Spleen (tissue), 11 donors: ENCODE results near the gene PHC1. TPM values are rescaled to one million over a fixed set of nuclear protein-coding genes. Genes with fewer than 3 reads are reported as not detected.
"Not testable (repeated sequence)": the region's sequence is repeated elsewhere in the genome, so short reads cannot be mapped to it uniquely, and the experiment has no call there.

Experiments
- DNase-seq: peaks from one replicate; pipeline ENCODE4 v3.0.0-alpha.2; 2020
- H3K27ac ChIP-seq, 8 donors: fragments of 200-600 bp; sonication (generic) in 7 of 8; 1 replicate in 4 of 8; 2 replicates in 4 of 8; pipeline versions ENCODE4 v1.5.0 to v1.8.0; 2016 to 2021; ENCODE audit warnings: inconsistent platforms in 4 of 8, mild to moderate bottlenecking in 4 of 8, moderate library complexity in 1 of 8
- H3K27me3 ChIP-seq, 7 donors: fragments of 200-600 bp; sonication (generic) in 6 of 7; replicated peaks in 1 of 7; 1 replicate in 4 of 7; 2 replicates in 3 of 7; pipeline versions ENCODE4 v1.5.0 to v1.8.0; 2016 to 2021; ENCODE audit warnings: inconsistent platforms in 3 of 7, mild to moderate bottlenecking in 1 of 7
- H3K36me3 ChIP-seq, 6 donors: fragments of 200-600 bp; sonication (generic) in 5 of 6; 1 replicate in 4 of 6; 2 replicates in 2 of 6; pipeline versions ENCODE4 v1.5.0 to v1.8.0; 2016 to 2021; ENCODE audit warnings: inconsistent platforms in 2 of 6
- H3K4me1 ChIP-seq, 6 donors: fragments of 200-600 bp; sonication (generic) in 5 of 6; 1 replicate in 3 of 6; 2 replicates in 3 of 6; pipeline versions ENCODE4 v1.5.0 to v1.8.0; 2016 to 2021; ENCODE audit warnings: inconsistent platforms in 3 of 6
- H3K4me3 ChIP-seq, 8 donors: fragments of 200-600 bp; sonication (generic) in 7 of 8; 1 replicate in 4 of 8; 2 replicates in 4 of 8; pipeline versions ENCODE4 v1.5.0 to v1.8.0; 2016 to 2021; ENCODE audit warnings: inconsistent platforms in 4 of 8, mild to moderate bottlenecking in 4 of 8, moderate library complexity in 2 of 8
- H3K9me3 ChIP-seq, 8 donors: fragments of 200-600 bp; sonication (generic) in 7 of 8; 1 replicate in 4 of 8; 2 replicates in 4 of 8; pipeline versions ENCODE4 v1.5.0 to v1.8.0; 2016 to 2021; ENCODE audit warnings: inconsistent platforms in 4 of 8
- CTCF ChIP-seq, 11 experiments: fragments of 200-600 bp in 7 of 11; fragments of 450-650 bp in 4 of 11; sonication (generic) in 4 of 11; IDR thresholded peaks in 8 of 11; conservative IDR thresholded peaks in 3 of 11; 1 replicate in 7 of 11; 2 replicates in 4 of 11; pipeline versions ENCODE4 v1.4.0 to v1.8.0; 2016 to 2021; ENCODE audit warnings: antibody characterized with exemption in 11 of 11, inconsistent platforms in 4 of 11, mild to moderate bottlenecking in 1 of 11
- POLR2A ChIP-seq, 3 donors: fragments of 450-650 bp; IDR thresholded peaks; one replicate each; pipeline ENCODE4 v1.5.1; 2017; ENCODE audit warnings: antibody characterized with exemption in 3 of 3, mild to moderate bottlenecking in 1 of 3
- POLR2AphosphoS5 ChIP-seq, 3 donors: sonication (generic); formaldehyde crosslinking; IDR thresholded peaks; one replicate each; pipeline ENCODE4 v1.5.1; 2017; ENCODE audit warnings: antibody characterized with exemption in 3 of 3
- WGBS, 5 donors: extraction: QIAGEN DNeasy Blood & Tissue Kit in 3 of 5; methylation state at CpG; one replicate each; pipeline versions ENCODE4 v1.1.5 to v1.1.7; 2013 to 2018; 5-methylcytosine and 5-hydroxymethylcytosine counted together
- intact Hi-C: fragments of 100-400 bp; cut with DNase I; formaldehyde crosslinking; loops from one replicate; pipeline ENCODE4 v1.15.0; 2023; ENCODE audit warnings: low total_unique reads
- polyA plus RNA-seq, 3 donors: library from polyadenylated mRNA; stranded (reverse); fragments of 200-250 nt; gene quantifications; one replicate each; pipeline ENCODE4 v1.2.1, GENCODE V29; 2013
- total RNA-seq, 7 donors: library from RNA; depleted of rRNA in 3 of 7; stranded (reverse); fragments of >200 nt in 3 of 7; fragmentation: NEBNext Ultra II Directional in 4 of 7; extraction: Animal tissue kit (Norgen Biotek cat#: 25700) in 4 of 7; gene quantifications; one replicate each; pipeline versions ENCODE4 v1.1.0 to v1.2.1, GENCODE V29; 2016 to 2021
- donor health status: healthy with polysubstance abuse.
- donor health status: DM: no; HTN: no; CAD: no; lungs with moderate emphysema.
- donor health status: DM: no; HTN: no; CAD: no.
- donor health status: Bipolar disorder and iron deficiency.
- donor health status: healthy.
- donor health status: DM: no; HTN: no; CAD: no.
- donor health status: DM: yes; HTN: yes; CAD: no.

The PHC1 gene
- total and polyA plus RNA-seq, 10 donors = 16.5 to 51.1 (median 28.2) TPM

GRCh38 chr12:8894986-8895385, 19.3 kb upstream of the PHC1 start:
- Histone ChIP-seq H3K27me3 (no peaks in the 10 kb centered on the region), H3K4me3 (no peak overlapping the region), H3K9me3 (peaks cover 0 to 2% (median 0%) of the 10 kb centered on the region in 8 donors), H3K27ac (no peak overlapping the region), H3K36me3 (no peaks in the 10 kb centered on the region), H3K4me1 (peaks cover 0 to 9% (median 4%) of the 10 kb centered on the region in 6 donors)
- intact Hi-C loops = no loop called here
- 65 to 86% (median 74%) methylated on average over 1 of the region's 1 CpG for WGBS, 5 donors
- DNase-seq = no peak
- TF ChIP-seq POLR2A (IDR thresholded peaks at IDR 0.05) (no peak), POLR2AphosphoS5 (IDR thresholded peaks at IDR 0.05) (no peak), CTCF (IDR thresholded peaks at IDR 0.05 in 8 of 11, conservative IDR thresholded peaks at IDR 0.05 in 3 of 11) (no peak)

- WGBS, 5 donors = 81 to 88% (median 83%) methylated on average over 7 of the region's 7 CpGs
- Histone ChIP-seq H3K4me1 (no peaks in the 10 kb centered on the region), H3K27me3 (no peaks in the 10 kb centered on the region), H3K9me3 (peaks cover 0 to 21% (median 9%) of the 10 kb centered on the region in 8 donors), H3K36me3 (no peaks in the 10 kb centered on the region), H3K4me3 (no peak overlapping the region), H3K27ac (no peak overlapping the region)
- intact Hi-C loops = no loop called here
- DNase-seq = no peak
- no peak for TF ChIP-seq CTCF (IDR thresholded peaks at IDR 0.05 in 8 of 11, conservative IDR thresholded peaks at IDR 0.05 in 3 of 11)
- TF ChIP-seq POLR2A (IDR thresholded peaks at IDR 0.05) = no peak
- TF ChIP-seq POLR2AphosphoS5 (IDR thresholded peaks at IDR 0.05) = no peak
Measured at GRCh38 chr12:8897081-8897480, 17.2 kb upstream of the PHC1 start.

- Histone ChIP-seq H3K36me3 (no peaks in the 10 kb centered on the region), H3K9me3 (peaks cover 0 to 21% (median 9%) of the 10 kb centered on the region in 8 donors), H3K4me3 (no peak overlapping the region), H3K4me1 (peaks cover 0 to 24% (median 6%) of the 10 kb centered on the region in 6 donors), H3K27me3 (no peaks in the 10 kb centered on the region), H3K27ac (no peak overlapping the region)
- intact Hi-C loops = no loop called here
- DNase-seq = no peak
- TF ChIP-seq POLR2AphosphoS5 (IDR thresholded peaks at IDR 0.05) = no peak
- TF ChIP-seq POLR2A (IDR thresholded peaks at IDR 0.05) = no peak
- TF ChIP-seq CTCF (IDR thresholded peaks at IDR 0.05 in 8 of 11, conservative IDR thresholded peaks at IDR 0.05 in 3 of 11) = no peak
- whole genome bisulfite sequencing, 5 donors = 57 to 70% (median 66%) methylated on average over 6 of the region's 6 CpGs
Measured at GRCh38 chr12:8899830-8900229, 14.5 kb upstream of the PHC1 start.

GRCh38 chr12:8902703-8903102, 11.6 kb upstream of the PHC1 start:
- H3K27me3 ChIP-seq = not testable (repeated sequence)
- WGBS, 5 donors = 20 to 36% (median 29%) methylated on average over 5 of the region's 5 CpGs

GRCh38 chr12:8903646-8904045, 10.7 kb upstream of the PHC1 start:
- Histone ChIP-seq H3K4me1 (peaks cover 0 to 29% (median 9%) of the 10 kb centered on the region in 6 donors), H3K4me3 (no peak overlapping the region), H3K27me3 (no peaks in the 10 kb centered on the region), H3K27ac (no peak overlapping the region), H3K36me3 (no peaks in the 10 kb centered on the region), H3K9me3 (peaks cover 0 to 21% (median 9%) of the 10 kb centered on the region in 8 donors)
- TF ChIP-seq POLR2AphosphoS5 (IDR thresholded peaks at IDR 0.05) (no peak), CTCF (IDR thresholded peaks at IDR 0.05 in 8 of 11, conservative IDR thresholded peaks at IDR 0.05 in 3 of 11) (no peak), POLR2A (IDR thresholded peaks at IDR 0.05) (no peak)
- WGBS, 5 donors = 66 to 96% (median 74%) methylated on average over 3 of the region's 3 CpGs
- DNase-seq = no peak
- intact Hi-C loops = no loop called here

More at GRCh38 chr12:8902703-8903102, 11.6 kb upstream of the PHC1 start:
- Histone ChIP-seq H3K4me1 (peaks cover 0 to 29% (median 9%) of the 10 kb centered on the region in 6 donors), H3K27ac (peak overlapping the region in 4 of 8 donors; percentile 1 to 48 (median 22)), H3K9me3 (peaks cover 0 to 21% (median 9%) of the 10 kb centered on the region in 8 donors)
- H3K4me3 ChIP-seq, H3K36me3 ChIP-seq, intact Hi-C loops, DNase-seq: not testable (repeated sequence)
